GM06990 (cell line): Measurements from ENCODE around the gene DNAH3.

Experiments used
- DNase-seq: peaks from one replicate; pipeline ENCODE4 v3.0.0-alpha.2; 2011; ENCODE audit not compliant: insufficient read length; ENCODE audit errors: extremely low read depth
- H3K27me3 ChIP-seq: replicated peaks from 2 replicates; pipeline ENCODE4 v1.6.0; 2011; ENCODE audit warnings: low read length; ENCODE audit not compliant: control insufficient read depth, insufficient read depth
- H3K36me3 ChIP-seq: 2 replicates; pipeline ENCODE4 v1.5.1; 2011; ENCODE audit warnings: low read length; ENCODE audit not compliant: control insufficient read depth, insufficient read depth
- H3K4me3 ChIP-seq: replicated peaks from 2 replicates; pipeline ENCODE4 v1.5.1; 2011; ENCODE audit warnings: low read depth, mild to moderate bottlenecking, control low read depth, low read length
- CTCF ChIP-seq: IDR thresholded peaks from 2 replicates; pipeline ENCODE4 v1.5.1; 2011; ENCODE audit warnings: low read length, control low read depth, mild to moderate bottlenecking, inconsistent platforms; ENCODE audit not compliant: insufficient read depth, poor library complexity, severe bottlenecking

The DNAH3 gene

GRCh38 chr16:20897922-20898321 lies 252.7 kb downstream of the DNAH3 start:
- TF ChIP-seq CTCF = no peak
- H3K27me3 ChIP-seq = no peaks in the 10 kb centered on the region
- DNase-seq = no peak
- H3K36me3 ChIP-seq = peaks cover 4% of the 10 kb centered on the region; the same call in 1 of the 2 replicates
- H3K4me3 ChIP-seq = no peak overlapping the region

- H3K4me3 ChIP-seq = no peak overlapping the region
- TF ChIP-seq CTCF = no peak
- peaks cover 5% of the 10 kb centered on the region for H3K36me3 ChIP-seq
- H3K27me3 ChIP-seq = no peaks in the 10 kb centered on the region
- DNase-seq = no peak
These were observed 253.3 kb downstream of the DNAH3 start for GRCh38 chr16:20897253-20897897.

- no peaks in the 10 kb centered on the region for H3K27me3 ChIP-seq
- no peak for DNase-seq
- no peak for TF ChIP-seq CTCF
- no peak overlapping the region for H3K4me3 ChIP-seq
- peaks cover 7% of the 10 kb centered on the region for H3K36me3 ChIP-seq
These were observed 256.3 kb downstream of the DNAH3 start for GRCh38 chr16:20894388-20894787.

- no peaks in the 10 kb centered on the region for H3K27me3 ChIP-seq
- TF ChIP-seq CTCF = no peak
- peaks cover 7% of the 10 kb centered on the region for H3K36me3 ChIP-seq
- no peak overlapping the region for H3K4me3 ChIP-seq
- DNase-seq = no peak
These were observed 260.9 kb downstream of the DNAH3 start for GRCh38 chr16:20889625-20890275.

- TF ChIP-seq CTCF = no peak
- Histone ChIP-seq H3K4me3 (no peak overlapping the region), H3K27me3 (no peaks in the 10 kb centered on the region), H3K36me3 (peaks cover 2% of the 10 kb centered on the region)
- DNase-seq = no peak
These were observed 263.4 kb downstream of the DNAH3 start for GRCh38 chr16:20887207-20887606.
